Left colon (tissue), 2 donors: ENCODE data around the gene TMEM131L. TPM values are rescaled to one million over a fixed set of nuclear protein-coding genes. Genes with fewer than 3 reads are reported as not detected.

Experiments
- ATAC-seq: fragments of 200-7000 bp; cut with Tn5 transposase; one replicate; pipeline ENCODE4 v1.9.1; 2020; ENCODE audit warnings: mild to moderate bottlenecking, moderate library complexity
- DNase-seq, 2 donors: peaks; one replicate each; pipeline ENCODE4 v3.0.0-alpha.2; 2020
- intact Hi-C, 2 donors: fragments of 100-400 bp; cut with DNase I in 1 of 2; cut with micrococcal nuclease in 1 of 2; formaldehyde crosslinking; loops; one replicate each; pipeline versions ENCODE4 v1.11.2 to v1.14.0; 2022; cut with DNase I, micrococcal nuclease
- total RNA-seq, 2 donors: library from RNA; stranded (reverse); fragmentation: NEBNext Ultra II Directional; extraction: Animal tissue kit (Norgen Biotek cat#: 25700); gene quantifications; one replicate each; pipeline ENCODE4 v1.2.1, GENCODE V29; 2021
- donor health status: DM: no; HTN: no; CAD: no.
- donor health status: DM: yes; HTN: yes; CAD: no.

TMEM131L gene
- total RNA-seq, 2 donors from 2014 or later = 3.6 to 8.0 TPM

DNA sequence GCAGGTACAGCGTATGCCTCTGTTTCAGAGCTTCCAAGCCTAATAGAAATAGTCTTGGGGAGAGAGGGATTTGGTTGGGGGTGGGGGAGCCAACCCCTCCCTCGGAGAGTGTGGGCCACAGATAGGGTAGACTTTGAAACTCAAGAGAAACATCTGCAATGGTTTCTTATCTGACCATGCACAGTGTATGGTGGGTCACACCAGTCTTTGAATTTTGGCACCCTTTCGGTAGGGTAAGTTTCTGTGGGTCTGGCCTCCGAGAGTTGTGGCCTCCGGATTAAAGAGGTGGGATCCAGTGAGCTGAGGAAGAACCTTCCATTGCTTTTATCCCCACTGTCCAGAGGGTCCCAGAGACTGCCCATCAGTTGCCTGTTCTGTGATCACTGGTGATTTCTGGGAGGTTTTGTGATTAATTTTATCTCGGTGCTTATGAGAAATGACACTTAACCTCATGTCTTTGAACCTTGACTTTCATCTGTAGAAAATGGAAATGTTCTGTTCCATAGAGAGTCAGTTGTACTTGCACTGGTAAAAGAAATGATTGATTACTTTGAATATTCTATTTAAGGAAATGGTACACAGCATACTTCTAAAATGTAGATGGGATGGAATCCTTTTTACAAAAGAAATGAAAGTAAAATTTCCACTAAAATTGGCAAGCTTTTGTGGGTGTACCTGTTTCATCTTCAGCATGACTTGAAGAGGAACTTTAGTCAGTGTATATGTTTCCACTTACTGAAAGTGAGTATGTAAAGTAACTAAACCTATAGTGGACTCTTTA lies 62.7 kb downstream of the TMEM131L start:
- intact Hi-C loops = no loop called here
- DNase-seq (no peak), ATAC-seq (no peak)

DNA sequence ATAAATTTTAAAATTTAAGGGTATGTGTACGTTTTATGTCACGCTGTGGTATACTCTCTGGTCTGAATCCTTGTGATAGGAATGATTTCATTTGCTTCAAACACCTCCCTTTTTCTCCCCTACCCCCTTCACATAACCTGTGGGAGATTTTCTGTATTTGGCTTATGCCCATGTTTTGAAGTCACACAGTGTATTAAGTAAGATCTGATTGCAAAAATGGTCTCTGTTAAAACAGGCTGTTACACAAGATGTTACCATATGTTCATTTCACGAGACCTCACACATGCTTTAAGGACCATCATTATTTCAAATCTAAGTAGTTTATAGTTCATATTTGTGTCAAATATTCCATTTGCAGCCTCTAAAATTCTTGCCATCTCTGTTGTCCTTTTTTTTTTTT lies 63.5 kb downstream of the TMEM131L start:
- ATAC-seq = no peak
- intact Hi-C loops = no loop called here
- no peak for DNase-seq

DNA sequence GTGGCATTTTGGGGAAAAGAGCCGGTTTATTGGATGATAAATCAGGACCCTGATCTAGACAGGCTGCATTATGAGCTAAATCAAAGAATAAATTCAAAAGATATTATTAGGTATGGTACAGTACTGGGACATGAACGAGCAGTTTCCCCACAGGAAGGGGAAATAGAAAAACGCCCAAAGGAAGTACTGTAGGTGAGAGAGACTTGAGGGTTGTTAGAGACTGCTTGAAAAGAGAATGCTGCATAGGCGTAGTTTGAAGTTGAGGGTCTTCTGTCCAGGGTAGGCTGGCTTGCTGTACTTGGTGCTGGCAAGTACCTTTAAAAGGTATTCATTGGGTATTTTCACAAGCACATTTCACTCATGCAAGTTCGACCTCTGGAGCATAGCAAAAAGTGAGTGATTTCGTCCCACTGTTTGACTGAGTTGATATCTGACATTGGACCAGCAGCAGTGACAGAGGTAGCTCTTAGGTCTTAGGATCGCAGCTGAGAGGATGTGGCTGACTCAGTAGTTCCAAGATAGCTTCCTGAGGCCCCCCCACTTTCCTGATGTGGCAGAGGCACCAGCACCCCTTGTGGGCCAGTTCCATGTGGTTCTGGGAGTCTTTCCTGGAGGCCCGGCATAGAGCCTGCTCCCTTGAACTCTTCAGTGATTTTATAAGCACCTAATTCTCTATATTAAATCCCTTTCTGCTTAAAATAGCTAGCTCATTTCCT lies 64.3 kb downstream of the TMEM131L start:
- intact Hi-C loops = no loop called here
- DNase-seq (no peak), ATAC-seq (no peak)

DNA sequence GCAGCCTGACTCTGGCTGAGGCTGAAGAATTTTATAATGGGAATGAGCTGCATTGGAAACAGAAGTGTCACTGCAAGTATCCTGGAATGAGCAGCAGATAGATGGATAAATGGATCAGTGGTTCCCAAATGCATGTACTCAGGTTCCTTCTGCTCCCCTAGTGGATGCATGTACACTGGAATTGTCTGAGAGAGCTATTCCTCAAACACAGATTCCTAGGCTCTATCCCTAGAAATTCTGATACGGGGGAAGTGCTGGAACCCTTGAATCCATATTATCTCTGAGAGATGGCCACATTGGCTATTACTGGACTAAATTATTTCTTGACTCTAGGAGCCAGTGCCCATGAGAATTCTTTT lies 64.8 kb downstream of the TMEM131L start:
- intact Hi-C loops = no loop called here
- ATAC-seq (no peak), DNase-seq (no peak)

DNA sequence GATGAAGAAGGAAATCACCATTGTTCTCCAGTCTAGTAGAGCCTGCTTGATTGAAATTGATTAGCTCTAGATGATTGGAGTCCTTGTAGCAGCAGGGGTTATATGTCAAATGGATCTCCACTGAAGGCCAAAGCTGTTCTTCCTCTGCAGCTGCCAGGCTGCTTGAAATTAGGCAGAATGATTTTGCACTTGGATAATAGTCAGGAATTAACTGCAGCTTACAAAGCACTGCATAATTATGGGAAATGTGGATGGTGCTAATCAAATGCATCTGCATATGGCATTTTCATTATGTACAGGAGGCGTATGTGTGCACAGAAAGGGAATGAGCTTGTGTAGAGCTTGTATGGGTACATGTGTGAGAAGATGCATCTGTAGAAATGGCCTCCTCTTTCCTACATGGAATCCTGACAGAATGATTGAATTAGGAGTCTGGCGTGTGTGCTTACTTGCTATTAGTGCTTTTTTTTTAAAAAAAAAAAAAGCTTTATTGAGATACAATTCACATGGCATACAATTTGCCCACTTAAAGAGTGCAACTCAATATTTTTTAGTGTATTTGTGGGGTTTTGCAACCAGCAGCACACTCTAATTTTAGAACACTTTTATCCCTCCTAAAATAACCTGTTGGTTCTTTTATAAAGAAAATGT lies 65.9 kb downstream of the TMEM131L start:
- intact Hi-C loops = no loop called here
- DNase-seq (no peak), ATAC-seq (no peak)

DNA sequence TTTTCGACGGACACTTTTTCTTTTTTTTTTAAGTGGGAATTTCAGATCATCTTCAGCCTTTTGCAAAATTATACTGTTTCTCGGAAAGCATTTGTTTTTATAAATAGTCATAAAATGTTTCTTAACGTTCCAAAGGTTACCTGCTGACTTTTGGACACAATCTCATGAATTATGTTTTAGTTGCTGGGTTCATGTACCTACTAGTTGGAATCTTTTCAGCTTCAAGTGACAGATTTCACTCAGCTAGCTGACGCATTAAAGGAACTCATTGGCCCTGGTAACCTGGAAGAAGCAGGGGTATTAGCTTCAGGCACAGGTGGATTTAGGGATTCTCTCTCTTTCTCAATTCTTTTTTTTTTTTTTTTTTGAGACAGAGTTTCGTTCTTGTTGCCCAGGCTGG lies 66.5 kb downstream of the TMEM131L start:
- intact Hi-C loops = no loop called here
- no peak for DNase-seq
- peak; percentile 77 for ATAC-seq

DNA sequence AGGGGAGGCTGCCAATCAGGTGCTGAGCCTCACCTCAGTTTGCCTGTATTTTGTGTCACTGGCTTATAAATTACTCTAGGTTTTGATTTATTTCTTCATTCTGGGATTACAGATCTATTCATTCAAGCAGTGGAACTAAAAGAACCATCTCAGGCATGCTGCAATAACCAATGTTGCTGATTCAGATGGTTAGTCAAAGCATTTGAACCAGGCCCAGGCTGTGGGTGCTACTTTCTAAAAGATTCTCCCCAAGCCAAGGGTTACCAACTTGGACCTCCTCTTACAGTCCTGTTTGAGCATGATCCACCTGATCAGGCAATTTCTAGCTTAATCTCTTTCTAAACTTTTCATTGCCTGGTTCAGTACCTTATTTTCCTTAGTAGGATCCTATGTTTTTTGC lies 67.2 kb downstream of the TMEM131L start:
- ATAC-seq = no peak
- DNase-seq = no peak
- intact Hi-C loops = no loop called here

DNA sequence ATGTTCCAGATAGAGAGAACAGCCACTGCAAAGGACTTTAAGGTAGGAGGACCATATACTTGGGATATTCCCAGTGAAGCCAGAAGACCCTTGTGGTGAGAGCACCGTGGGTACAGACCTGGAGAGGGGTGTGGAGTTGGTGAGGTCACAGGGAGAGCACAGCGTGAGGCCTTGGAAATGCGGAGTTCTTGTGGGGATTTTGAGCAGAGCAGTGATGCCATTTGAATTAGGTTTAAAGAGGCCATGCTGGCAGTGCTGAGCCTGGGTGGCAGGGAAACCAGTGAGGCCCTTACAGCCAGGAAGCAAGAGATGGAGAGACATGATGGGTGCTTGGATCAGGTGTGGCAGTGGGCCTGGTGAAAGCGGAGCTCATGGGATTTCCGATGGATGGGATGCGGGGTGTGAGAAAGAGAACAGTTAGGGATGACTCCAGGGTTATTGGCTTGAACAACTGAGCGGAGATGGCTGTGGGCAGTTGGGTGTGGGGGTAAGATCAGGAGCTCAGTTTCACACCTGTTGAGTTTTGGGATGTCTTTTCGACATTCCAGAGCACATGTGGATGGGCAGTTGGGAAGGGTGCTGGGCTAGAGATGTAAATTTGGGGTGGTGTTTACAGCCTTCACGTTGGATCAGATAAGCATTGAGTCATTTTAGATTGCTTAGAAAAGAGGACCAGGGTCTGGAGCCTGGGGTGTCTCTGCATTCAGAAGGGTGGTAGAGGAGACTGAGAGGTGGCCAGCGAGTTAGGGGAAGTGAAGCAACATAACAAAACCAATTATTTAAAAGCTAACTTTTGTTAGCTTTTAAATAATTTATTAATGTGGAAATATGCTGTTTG lies 68.9 kb downstream of the TMEM131L start:
- ATAC-seq (no peak), DNase-seq (no peak)
- intact Hi-C loops = no loop called here

DNA sequence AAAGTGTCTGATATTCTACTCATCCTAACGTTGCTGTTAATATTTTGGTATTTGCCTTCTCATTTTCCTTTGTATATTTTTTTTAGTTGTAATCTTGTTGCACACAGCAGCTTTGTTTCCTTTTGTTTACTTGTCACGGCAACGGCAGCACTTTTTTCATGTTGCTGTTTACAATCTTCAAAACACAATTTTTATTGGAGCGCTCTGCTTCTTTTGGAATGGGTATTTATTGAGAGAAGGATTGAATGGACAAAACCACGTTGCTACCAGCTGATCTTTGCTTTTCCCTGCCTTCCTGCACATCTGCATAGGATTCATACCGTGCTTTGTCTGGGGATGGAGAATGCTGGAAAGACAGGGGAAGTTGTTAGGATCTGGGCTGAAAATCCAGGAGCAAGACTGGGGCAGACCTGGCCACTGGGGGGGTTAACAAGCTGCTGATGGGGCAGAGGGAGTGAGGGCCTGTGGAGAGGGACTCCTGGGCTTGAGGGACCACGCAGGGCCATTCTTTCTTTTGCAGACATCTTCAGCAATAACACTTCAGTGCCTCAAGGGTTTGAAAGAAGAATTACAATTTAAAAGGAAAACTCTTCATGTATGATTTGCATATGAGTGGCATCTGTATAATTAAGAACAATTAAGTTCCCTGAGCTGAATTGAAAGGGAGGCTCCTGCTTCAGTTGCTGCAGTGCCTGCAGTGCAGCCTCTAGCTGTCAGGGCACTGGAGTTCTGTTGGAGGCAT lies 69.8 kb downstream of the TMEM131L start:
- ATAC-seq (no peak), DNase-seq (no peak)
- intact Hi-C loops = no loop called here

DNA sequence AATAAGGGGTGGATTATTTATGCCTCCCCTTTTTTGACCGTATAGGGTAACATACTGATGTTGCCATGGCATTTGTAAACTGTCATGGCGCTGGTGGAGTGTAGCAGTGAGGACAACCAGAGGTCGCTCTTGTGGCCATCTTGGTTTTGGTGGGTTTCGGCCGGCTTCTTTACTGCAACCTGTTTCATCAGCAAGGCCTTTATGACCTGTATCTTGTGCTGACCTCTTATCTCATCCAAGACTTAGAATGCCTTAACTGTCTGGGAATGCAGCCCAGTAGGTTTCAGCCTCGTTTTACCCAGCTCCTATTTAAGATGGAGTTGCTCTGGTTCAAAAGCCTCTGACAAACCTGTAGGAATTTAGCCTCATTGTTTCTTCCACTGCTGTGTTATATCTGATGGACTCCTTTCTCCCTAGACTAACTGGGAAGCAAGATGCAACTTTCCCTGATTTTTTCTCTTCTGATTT lies 71.4 kb downstream of the TMEM131L start:
- no peak for DNase-seq
- ATAC-seq = no peak
- intact Hi-C loops = no loop called here

DNA sequence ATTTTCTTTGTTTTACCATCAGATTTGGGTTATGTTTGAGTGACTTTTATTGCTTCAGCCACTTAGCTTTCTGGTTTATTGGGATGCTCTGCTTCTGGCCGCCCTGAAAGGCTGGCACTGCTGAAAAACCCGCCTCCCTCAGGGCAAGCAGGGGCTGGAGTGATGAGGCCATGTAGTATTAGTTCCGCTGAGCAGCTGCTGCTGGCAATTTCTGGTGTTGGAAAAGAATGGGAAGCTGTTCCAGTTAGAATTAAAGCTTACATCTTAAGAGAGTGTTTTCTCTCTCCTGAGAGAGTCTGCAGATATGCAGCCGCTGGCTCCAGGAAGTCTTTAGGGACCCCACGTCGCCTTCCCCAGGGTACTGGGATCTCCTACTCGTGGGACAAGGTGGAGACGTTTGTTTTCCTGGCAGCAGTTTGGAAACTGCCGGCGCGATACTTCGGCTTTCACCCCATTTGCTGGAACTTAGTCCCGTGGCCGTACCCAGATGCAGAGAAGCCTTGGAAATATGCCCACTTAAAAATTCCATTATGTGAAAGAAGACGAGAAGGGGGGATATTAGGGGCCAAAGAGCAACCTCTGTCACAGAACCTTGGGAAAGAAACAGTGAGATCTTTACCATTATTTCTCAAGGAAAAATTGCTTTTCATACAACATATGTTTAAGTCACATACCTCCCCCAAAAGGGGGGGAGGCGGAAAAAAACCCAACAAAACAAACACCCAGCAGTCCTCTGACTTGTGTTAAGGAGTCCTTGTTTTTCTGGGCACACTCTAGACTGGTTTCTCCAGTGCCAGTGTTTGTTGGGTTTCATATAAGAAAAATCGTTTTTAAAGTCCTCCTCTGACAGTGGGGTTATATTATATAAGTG lies 72.6 kb downstream of the TMEM131L start:
- no peak for ATAC-seq
- intact Hi-C loops = no loop called here
- no peak for DNase-seq

DNA sequence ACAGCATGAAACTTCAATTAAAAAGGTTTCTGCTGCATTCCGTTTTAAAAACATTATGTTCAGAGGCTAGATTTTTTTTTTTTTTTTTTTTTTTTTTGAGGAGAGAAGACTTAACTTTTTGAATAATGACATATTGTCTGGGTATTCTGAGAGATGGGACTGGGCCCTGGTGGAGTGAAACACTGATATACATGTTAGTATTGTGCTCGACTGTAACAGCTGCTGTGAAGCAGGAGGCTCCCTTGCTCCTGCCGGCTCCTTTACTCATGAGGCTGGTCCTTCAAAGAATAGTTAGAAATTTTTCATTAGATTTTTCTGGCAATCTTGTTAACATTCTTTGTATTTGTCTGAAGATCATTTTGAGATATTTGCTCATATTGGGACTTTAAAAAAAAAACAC lies 73.3 kb downstream of the TMEM131L start:
- DNase-seq (no peak), ATAC-seq (no peak)
- intact Hi-C loops = no loop called here

DNA sequence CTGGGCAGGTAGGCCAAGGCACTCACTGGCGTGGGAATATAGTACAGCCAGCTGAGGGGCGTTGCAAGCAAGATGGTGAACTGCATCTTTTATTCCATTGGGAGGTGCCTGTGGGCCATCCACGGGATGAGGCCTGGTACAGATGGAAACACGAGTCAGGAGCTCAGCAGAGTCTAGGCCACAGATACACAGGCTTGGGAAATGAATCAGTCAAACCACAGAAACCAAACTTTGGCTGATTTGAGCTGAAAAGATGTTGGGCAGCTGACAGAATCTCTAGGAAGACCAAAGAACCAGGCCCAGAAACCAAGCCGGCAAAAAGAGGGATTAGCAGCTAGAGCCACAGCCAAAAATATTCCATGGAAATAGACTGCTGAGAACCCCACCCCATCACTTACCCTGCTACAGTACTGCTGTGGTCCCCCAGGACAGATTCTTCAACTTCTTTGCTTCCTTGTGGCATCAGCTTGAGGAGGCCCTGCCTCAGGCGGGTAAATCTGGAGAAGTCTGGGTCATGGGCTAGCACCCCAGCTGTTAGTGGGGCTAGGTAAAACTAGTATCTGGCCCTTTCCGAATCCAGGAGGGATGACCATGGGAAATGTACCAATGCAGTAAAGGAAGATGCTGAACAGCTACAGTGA lies 75.4 kb downstream of the TMEM131L start:
- intact Hi-C loops = no loop called here
- no peak for DNase-seq
- ATAC-seq = no peak

DNA sequence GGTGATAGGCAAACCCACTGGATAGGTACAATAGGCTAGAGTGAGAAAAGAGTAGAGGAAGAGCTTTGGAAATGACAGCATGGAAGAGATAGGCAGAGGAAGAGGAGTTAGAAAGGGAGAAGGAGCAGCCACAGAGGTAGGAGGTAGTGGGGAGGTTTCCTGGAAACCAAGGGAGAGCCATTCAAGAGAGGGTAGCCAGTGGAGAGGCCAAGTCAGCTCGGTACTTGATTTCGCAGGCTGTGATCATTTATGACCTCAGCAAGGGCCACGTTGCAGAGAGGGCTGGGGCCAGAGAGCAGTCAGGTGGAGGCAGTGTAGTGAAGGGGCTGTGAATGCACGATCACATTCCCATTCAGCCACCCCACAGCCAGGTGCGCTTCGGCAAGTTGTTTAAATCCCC lies 76.0 kb downstream of the TMEM131L start:
- no peak for ATAC-seq
- no peak for DNase-seq
- intact Hi-C loops = no loop called here

DNA sequence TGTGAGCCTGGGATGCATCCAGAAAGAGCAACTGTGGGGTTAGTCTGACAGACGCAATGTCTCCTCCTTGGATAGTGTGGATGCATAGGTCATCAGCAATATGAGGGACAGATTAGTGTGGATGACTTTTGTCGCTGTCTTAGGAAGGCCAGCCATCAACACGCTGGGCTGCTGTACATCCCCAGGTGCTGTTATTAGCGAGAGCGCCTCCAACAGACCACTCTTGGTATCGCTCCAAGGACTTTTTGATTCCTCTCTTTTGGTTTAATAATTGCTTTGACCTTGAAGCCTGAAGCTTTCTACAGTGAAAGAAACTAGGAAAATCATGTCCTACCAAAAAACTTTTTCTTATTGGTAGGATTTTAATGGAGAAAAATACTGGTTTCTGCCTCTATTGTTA lies 76.7 kb downstream of the TMEM131L start:
- DNase-seq (no peak), ATAC-seq (no peak)
- intact Hi-C loops = no loop called here

DNA sequence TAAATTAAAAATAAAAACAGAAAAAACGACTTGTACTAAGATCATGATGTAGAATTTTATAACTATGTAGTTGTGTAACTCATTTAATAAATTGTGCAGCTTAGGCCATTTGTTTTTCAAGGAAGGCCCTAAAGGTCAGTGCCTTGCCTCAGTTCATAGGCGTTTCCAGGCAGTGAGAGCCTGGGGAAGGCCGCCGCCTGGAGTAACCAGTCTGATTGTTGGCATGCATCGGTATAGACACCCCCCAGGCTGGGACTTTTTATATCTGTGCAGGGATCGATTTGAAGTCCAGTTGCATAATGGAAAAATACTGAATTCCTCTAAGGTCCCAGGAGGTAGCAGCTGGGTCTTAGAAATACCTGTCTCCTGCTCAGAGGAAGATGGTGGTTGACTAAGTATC lies 77.2 kb downstream of the TMEM131L start:
- intact Hi-C loops = no loop called here
- no peak for DNase-seq
- no peak for ATAC-seq

DNA sequence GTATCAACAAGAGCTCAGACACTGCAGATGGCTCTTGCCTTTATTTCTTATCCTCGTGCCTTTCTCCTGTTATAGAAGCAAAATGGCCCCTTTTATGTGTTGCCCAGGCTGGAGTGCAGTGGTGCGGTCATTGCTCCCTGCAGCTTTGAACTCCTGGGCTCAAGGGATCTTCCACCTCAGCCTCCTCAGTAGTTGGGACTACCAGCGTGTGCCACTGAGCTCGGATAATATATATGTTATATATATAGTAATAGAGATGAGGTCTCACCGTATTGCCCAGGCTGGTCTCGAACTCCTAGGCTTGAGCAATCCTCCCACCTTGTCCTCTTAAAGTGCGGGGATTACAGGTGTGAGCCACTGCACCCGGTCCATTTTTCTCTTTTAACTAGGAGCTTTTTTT lies 79.7 kb downstream of the TMEM131L start:
- intact Hi-C loops = no loop called here
- ATAC-seq = no peak

More for the DNA sequence above, 79.7 kb downstream of the TMEM131L start:
- DNase-seq = no peak
